Testis (tissue), 3 donors: ENCODE results near the gene LCT. TPM values are rescaled to one million over a fixed set of nuclear protein-coding genes. Genes with fewer than 3 reads are reported as not detected.

ENCODE experiments used
- DNase-seq: peaks from one replicate; pipeline ENCODE4 v3.0.0-alpha.2; 2019
- H3K27ac ChIP-seq, 2 donors: fragments of 200-600 bp; sonication (generic); one replicate each; pipeline ENCODE4 v1.5.1; 2019
- H3K27me3 ChIP-seq: fragments of 200-600 bp; sonication (generic); one replicate; pipeline ENCODE4 v1.5.1; 2019
- H3K36me3 ChIP-seq: fragments of 200-600 bp; sonication (generic); one replicate; pipeline ENCODE4 v1.5.1; 2017; ENCODE audit warnings: low read depth; ENCODE audit errors: missing control alignments
- H3K4me1 ChIP-seq: fragments of 200-600 bp; sonication (generic); one replicate; pipeline ENCODE4 v1.5.1; 2019
- H3K4me3 ChIP-seq, 2 donors: fragments of 200-600 bp; sonication (generic); one replicate each; pipeline ENCODE4 v1.5.1; 2017 to 2019
- H3K9me3 ChIP-seq: fragments of 200-600 bp; sonication (generic); one replicate; pipeline ENCODE4 v1.5.1; 2017
- CTCF ChIP-seq, 3 experiments: fragments of 450-650 bp in 2 of 3; fragments of 200-600 bp in 1 of 3; sonication (generic) in 1 of 3; IDR thresholded peaks; one replicate each; pipeline ENCODE4 v1.5.1; 2016 to 2019; ENCODE audit warnings: antibody characterized with exemption in 3 of 3, mild to moderate bottlenecking in 2 of 3, moderate library complexity in 1 of 3
- POLR2A ChIP-seq: fragments of 450-650 bp; IDR thresholded peaks from one replicate; pipeline ENCODE4 v1.6.1; 2017; ENCODE audit warnings: antibody characterized with exemption, mild to moderate bottlenecking, moderate library complexity
- WGBS, 2 donors: methylation state at CpG; one replicate each; pipeline ENCODE4 v1.1.5; 2018; 5-methylcytosine and 5-hydroxymethylcytosine counted together
- intact Hi-C: fragments of 100-400 bp; cut with DNase I; formaldehyde crosslinking; loops from one replicate; pipeline ENCODE4 v1.15.1; 2023; ENCODE audit warnings: low total_unique reads
- polyA plus RNA-seq: library from polyadenylated mRNA; stranded (reverse); fragments of 350-450 nt; fragmentation: Illumina TruSeq; extraction: RNeasy Lipid Tissue Mini Kit (QIAGEN cat#74804); gene quantifications from one replicate; pipeline ENCODE4 v1.2.3, GENCODE V29; 2014; ENCODE audit warnings: low read depth, low replicate concordance; ENCODE audit not compliant: insufficient read depth
- total RNA-seq, 2 donors: library from RNA; depleted of rRNA; stranded (reverse); fragments of >200 nt; gene quantifications; one replicate each; pipeline ENCODE4 v1.2.3, GENCODE V29; 2016

Gene LCT
- total and polyA plus RNA-seq, 3 donors from 2014 or later, result 0.22 to 0.62 (median 0.47) TPM

GRCh38 chr2:135838502-135838901 is 1.5 kb upstream of the LCT start:
- H3K36me3 ChIP-seq, result no peaks in the 10 kb centered on the region
- H3K4me1 ChIP-seq, result peaks cover 6% of the 10 kb centered on the region
- no peaks in the 10 kb centered on the region for H3K9me3 ChIP-seq
- 89 to 92% methylated on average over 3 of the region's 3 CpGs for WGBS, 2 donors
- H3K27ac ChIP-seq, result no peak overlapping the region
- intact Hi-C loops, result no loop called here
- no peaks in the 10 kb centered on the region for H3K27me3 ChIP-seq
- H3K4me3 ChIP-seq, result no peak overlapping the region
- no peak for DNase-seq
- no peak for TF ChIP-seq POLR2A
- TF ChIP-seq CTCF (IDR thresholded peaks at IDR 0.05), result no peak

- Histone ChIP-seq H3K4me1 (no peaks in the 10 kb centered on the region), H3K27me3 (no peaks in the 10 kb centered on the region), H3K4me3 (peak overlapping the region in 1 of 2 donors; percentile 10), H3K36me3 (no peaks in the 10 kb centered on the region), H3K27ac (no peak overlapping the region), H3K9me3 (no peaks in the 10 kb centered on the region)
- WGBS, 2 donors, result 76 to 83% methylated on average over 6 of the region's 6 CpGs
- no peak for TF ChIP-seq POLR2A
- no peak for TF ChIP-seq CTCF (IDR thresholded peaks at IDR 0.05)
- no peak for DNase-seq
- intact Hi-C loops, result no loop called here
These were observed 4.1 kb downstream of the LCT start for GRCh38 chr2:135832891-135833290.

DNA sequence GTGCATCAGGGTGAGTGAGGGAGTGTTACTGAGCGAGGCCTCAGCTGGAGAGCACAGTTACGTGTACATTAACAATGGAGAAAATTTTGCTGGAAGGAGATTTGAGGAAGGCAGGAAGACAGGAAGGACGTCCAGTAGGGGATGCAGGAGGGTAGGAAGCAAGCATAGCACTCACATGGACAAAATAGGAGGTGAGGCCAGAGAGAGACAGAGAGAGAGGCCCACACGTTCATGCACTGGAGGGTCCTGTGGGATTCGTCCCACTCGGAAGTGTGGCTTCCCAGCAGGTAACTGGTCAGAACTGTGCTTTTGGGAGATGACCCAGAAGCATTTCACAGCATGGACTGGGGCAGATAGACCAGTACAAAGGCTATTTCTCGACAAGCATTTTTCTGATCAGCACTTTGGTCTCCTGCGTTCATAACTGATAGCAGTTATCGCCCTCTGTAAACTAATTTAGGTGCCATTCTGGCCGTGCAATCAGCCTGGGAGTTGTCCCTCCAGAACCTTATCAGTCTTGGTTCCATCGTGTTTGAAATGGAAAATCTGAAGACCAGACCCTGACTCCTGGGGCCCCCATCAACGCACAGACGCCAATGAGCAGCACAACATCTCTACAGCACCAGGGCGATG is 5.7 kb downstream of the LCT start:
- Histone ChIP-seq H3K4me1 (no peaks in the 10 kb centered on the region), H3K36me3 (no peaks in the 10 kb centered on the region), H3K4me3 (no peak overlapping the region), H3K27ac (no peak overlapping the region), H3K27me3 (no peaks in the 10 kb centered on the region), H3K9me3 (no peaks in the 10 kb centered on the region)
- intact Hi-C loops, result no loop called here
- WGBS, 2 donors, result 80 to 85% methylated on average over 14 of the region's 14 CpGs
- DNase-seq, result no peak
- no peak for TF ChIP-seq POLR2A

DNA sequence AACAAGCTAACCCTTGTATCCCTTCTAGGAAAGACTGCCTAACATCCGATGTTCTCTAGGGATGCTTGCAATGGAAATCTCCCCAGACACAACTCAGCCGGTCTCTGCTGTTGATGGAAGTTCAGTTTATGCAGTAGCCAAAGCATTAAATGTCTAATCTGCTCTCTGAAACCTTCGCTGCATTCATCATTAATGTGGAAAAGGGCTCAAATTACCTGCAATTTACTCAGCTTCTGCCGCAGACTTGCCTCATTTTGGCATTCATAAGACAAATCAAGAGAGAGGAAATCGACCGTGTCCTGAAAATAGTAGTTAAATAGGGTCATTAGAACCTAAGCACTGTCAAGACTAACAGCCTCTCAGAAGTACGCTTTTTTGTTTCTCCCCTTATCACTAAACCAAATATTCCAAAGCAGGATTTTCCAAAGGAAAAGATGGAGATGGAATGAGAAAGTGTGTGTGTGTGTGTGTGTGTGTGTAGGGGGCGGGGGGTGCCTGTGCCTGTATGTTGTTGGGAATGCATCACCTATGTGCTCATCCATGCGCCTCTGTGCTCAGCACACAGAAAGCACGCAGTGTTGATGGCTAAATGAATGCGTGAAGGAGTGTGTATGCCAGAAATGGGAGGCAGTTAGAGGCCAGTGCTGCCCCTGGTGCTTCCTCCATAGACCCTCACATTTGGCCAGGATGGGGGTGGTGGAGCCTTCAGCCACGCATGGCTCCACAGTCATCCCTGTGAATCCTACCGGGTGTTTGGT is 7.4 kb downstream of the LCT start:
- DNase-seq, result no peak
- intact Hi-C loops, result no loop called here
- H3K9me3 ChIP-seq, result no peaks in the 10 kb centered on the region
- WGBS, 2 donors, result 86 to 89% methylated on average over 13 of the region's 13 CpGs
- TF ChIP-seq POLR2A (no peak), CTCF (IDR thresholded peaks at IDR 0.05) (no peak)
- no peaks in the 10 kb centered on the region for H3K36me3 ChIP-seq
- H3K27ac ChIP-seq, result no peak overlapping the region
- H3K4me3 ChIP-seq, result no peak overlapping the region
- no peaks in the 10 kb centered on the region for H3K27me3 ChIP-seq
- H3K4me1 ChIP-seq, result no peaks in the 10 kb centered on the region

DNA sequence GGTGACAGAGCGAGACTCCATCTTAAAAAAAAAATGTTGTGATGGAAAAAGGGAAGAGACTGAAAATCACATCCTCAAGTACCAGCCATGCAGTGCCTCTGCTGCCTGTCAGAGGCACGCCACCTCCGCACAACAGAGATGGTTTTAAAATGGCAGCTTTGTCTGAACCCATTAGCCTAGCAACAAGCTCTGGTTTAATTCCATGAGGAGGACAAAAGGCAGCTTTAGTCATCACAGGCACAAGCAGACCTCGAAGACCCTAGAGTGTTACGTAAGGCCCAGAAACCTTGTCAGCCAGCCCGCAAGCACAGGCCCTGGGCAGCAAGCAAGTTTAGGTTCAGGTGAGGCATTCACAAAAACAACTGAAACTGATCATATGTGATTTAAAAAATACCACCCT is 10.4 kb downstream of the LCT start:
- Histone ChIP-seq H3K27ac (no peak overlapping the region), H3K4me3 (no peak overlapping the region), H3K36me3 (no peaks in the 10 kb centered on the region), H3K27me3 (no peaks in the 10 kb centered on the region), H3K4me1 (no peaks in the 10 kb centered on the region), H3K9me3 (no peaks in the 10 kb centered on the region)
- intact Hi-C loops, result no loop called here
- DNase-seq, result no peak
- TF ChIP-seq POLR2A, result no peak
- TF ChIP-seq CTCF (IDR thresholded peaks at IDR 0.05), result no peak
- WGBS, 2 donors, result 89 to 91% methylated on average over 6 of the region's 6 CpGs
